A673 (cell line): ENCODE data around the gene NBPF3.

Experiments used
- EZH2 ChIP-seq: fragments of 200-600 bp; sonication (generic); IDR thresholded peaks from 2 replicates; pipeline ENCODE4 v1.6.1; 2017; ENCODE audit warnings: borderline replicate concordance, low read depth, mild to moderate bottlenecking, mixed read lengths, antibody characterized with exemption, low read length; ENCODE audit not compliant: poor library complexity, severe bottlenecking
- TF ChIP-seq, protein P1 (sequence below): fragments of 300-800, 200-600 bp; sonication (generic); conservative IDR thresholded peaks from 2 replicates; pipeline ENCODE4 v1.5.1; 2017; ENCODE audit warnings: low read depth, mild to moderate bottlenecking, antibody characterized with exemption, low read length, moderate library complexity, mixed read lengths

DNA sequence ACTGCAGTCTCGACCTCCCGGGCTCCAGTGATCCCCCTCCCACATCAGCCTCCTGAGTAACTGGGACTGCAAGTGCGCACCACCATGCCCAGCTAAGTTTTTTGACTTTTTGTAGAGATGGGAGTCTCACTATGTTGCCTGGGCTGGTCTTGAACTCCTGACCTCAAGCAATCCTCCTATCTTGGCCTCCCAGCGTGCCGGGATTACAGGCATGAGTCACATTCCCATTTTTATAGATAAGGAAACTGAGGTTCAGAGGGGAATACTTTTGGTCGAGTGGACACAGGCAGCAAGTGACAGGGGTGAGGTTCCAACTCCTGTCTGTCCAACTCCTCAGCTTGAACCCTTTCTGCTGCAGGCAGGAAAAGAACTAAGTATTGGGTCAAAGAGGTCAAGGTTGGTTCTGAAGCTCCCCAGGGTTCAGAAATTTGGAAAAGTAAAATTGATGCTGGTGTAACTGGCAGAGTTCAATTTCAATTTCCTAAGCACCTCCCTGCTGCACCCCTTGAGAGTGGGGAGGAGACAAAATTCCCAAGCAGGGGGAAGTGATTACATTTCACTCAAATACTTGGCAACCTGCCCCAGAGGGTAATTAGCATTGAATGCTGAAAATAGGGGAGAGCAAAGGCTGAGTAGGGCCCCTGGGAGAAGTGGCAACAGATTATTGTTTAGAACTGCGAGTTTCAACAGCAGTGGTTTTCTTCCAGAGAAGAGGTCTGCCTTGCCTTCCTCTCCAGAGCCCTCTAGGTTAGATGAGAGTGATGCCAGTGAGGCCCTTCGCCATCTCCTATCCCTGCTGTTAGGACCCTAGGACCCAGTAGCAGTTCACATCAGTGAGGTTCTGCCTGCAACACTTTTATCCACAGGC lies 51.8 kb downstream of the NBPF3 start:
- TF ChIP-seq, protein P1, sequence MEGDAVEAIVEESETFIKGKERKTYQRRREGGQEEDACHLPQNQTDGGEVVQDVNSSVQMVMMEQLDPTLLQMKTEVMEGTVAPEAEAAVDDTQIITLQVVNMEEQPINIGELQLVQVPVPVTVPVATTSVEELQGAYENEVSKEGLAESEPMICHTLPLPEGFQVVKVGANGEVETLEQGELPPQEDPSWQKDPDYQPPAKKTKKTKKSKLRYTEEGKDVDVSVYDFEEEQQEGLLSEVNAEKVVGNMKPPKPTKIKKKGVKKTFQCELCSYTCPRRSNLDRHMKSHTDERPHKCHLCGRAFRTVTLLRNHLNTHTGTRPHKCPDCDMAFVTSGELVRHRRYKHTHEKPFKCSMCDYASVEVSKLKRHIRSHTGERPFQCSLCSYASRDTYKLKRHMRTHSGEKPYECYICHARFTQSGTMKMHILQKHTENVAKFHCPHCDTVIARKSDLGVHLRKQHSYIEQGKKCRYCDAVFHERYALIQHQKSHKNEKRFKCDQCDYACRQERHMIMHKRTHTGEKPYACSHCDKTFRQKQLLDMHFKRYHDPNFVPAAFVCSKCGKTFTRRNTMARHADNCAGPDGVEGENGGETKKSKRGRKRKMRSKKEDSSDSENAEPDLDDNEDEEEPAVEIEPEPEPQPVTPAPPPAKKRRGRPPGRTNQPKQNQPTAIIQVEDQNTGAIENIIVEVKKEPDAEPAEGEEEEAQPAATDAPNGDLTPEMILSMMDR: no peak
- TF ChIP-seq EZH2: no peak
